Activated effector memory CD4-positive, alpha-beta T cell treated with anti-CD3 and anti-CD28 coated beads, Interleukin-2, amount 50 U/mL, for 16 hours (primary cell): ENCODE data around the gene NBAS.
A peak's percentile ranks its signal among the peaks of the same experiment; 100 is the strongest.

Experiments used
- DNase-seq: peaks from one replicate; pipeline ENCODE4 v3.0.0-alpha.2; 2020

NBAS gene

GRCh38 chr2:15189216-15189615 lies 371.9 kb downstream of the NBAS start:
- DNase-seq, result no peak

GRCh38 chr2:15187702-15188101 lies 373.4 kb downstream of the NBAS start:
- DNase-seq, result no peak

GRCh38 chr2:15186118-15186517 lies 375.0 kb downstream of the NBAS start:
- DNase-seq, result no peak

GRCh38 chr2:15184491-15184890 lies 376.6 kb downstream of the NBAS start:
- DNase-seq, result no peak

GRCh38 chr2:15182275-15182674 lies 378.9 kb downstream of the NBAS start:
- no peak for DNase-seq

GRCh38 chr2:15181092-15181745 lies 379.9 kb downstream of the NBAS start:
- DNase-seq, result no peak

- no peak for DNase-seq
These were observed 380.8 kb downstream of the NBAS start for GRCh38 chr2:15180379-15180778.

GRCh38 chr2:15178946-15179345 lies 382.2 kb downstream of the NBAS start:
- DNase-seq, result peak; percentile 68

- DNase-seq, result peak; percentile 87
These were observed 384.0 kb downstream of the NBAS start for GRCh38 chr2:15177103-15177502.

GRCh38 chr2:15176604-15177003 lies 384.5 kb downstream of the NBAS start:
- no peak for DNase-seq

GRCh38 chr2:15174567-15174966 lies 386.6 kb downstream of the NBAS start:
- no peak for DNase-seq

- no peak for DNase-seq
These were observed 387.6 kb downstream of the NBAS start for GRCh38 chr2:15173501-15173900.

- no peak for DNase-seq
These were observed 388.3 kb downstream of the NBAS start for GRCh38 chr2:15172825-15173224.

GRCh38 chr2:15170070-15170775 lies 390.9 kb downstream of the NBAS start:
- DNase-seq, result no peak

GRCh38 chr2:15169326-15170069 lies 391.6 kb downstream of the NBAS start:
- DNase-seq, result no peak

- DNase-seq, result no peak
These were observed 393.0 kb downstream of the NBAS start for GRCh38 chr2:15168116-15168515.

- no peak for DNase-seq
These were observed 394.3 kb downstream of the NBAS start for GRCh38 chr2:15166878-15167277.

- DNase-seq, result no peak
These were observed 397.8 kb downstream of the NBAS start for GRCh38 chr2:15163326-15163725.

- DNase-seq, result no peak
These were observed 398.5 kb downstream of the NBAS start for GRCh38 chr2:15162620-15163019.

- no peak for DNase-seq
These were observed 400.7 kb downstream of the NBAS start for GRCh38 chr2:15160201-15160991.

- DNase-seq, result no peak
These were observed 401.4 kb downstream of the NBAS start for GRCh38 chr2:15159751-15160177.

GRCh38 chr2:15159206-15159605 lies 401.9 kb downstream of the NBAS start:
- no peak for DNase-seq

GRCh38 chr2:15158532-15158931 lies 402.6 kb downstream of the NBAS start:
- DNase-seq, result no peak
